Hypothalamus (tissue), 51 donors: Measurements from ENCODE around the gene ARHGAP8.
"Not testable (repeated sequence)": the region's sequence is repeated elsewhere in the genome, so short reads cannot be mapped to it uniquely, and the experiment has no call there.

Experiments
- DNase-seq, 51 donors: peaks; one replicate each; lab custom pipeline; 2025; lab: John Stamatoyannopoulos, UW

The ARHGAP8 gene

GRCh38 chr22:44847380-44847779 is 95.0 kb downstream of the ARHGAP8 start:
- peak in 7 of 51 donors; percentile 8 to 23 (median 12) for DNase-seq

DNA sequence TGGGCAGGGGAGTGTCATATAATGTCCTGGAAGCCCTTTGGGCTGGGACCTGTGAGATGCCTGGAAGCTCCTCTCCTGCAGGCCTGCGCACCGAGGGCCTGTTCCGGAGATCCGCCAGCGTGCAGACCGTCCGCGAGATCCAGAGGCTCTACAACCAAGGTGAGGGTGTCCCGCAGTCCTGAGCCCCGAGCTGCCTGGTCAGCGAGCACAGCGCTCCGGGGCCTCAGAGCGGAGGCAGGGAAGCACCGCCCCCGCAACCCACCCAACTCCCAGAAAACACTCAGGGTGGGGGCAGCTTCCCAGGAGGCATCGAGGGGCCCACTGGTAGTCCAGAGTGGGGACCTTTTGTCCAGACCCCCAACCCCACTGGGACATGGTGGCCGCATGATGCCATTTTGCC is 95.5 kb downstream of the ARHGAP8 start:
- no peak for DNase-seq

DNA sequence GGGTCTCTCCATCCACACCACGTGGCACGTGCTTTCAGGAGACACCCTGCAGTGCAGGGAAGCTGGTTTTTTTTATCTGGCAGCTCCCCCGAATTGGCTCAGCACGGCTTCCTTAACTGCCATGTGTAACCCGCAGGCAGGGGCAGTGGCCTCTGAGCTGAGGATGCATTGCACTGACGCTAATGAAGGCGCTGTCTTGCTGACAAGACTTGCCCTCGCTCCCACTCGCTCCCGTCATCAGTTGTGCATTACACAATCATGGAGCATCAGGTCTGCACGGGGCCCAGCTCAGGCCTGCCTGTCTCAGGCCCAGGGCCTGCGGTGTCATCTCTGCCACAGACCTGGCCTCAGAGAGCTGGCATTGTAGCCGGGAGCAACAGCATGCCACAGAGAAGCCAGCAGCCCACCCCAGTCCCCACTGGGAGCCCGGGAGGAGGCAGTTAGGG is 95.9 kb downstream of the ARHGAP8 start:
- no peak for DNase-seq

DNA sequence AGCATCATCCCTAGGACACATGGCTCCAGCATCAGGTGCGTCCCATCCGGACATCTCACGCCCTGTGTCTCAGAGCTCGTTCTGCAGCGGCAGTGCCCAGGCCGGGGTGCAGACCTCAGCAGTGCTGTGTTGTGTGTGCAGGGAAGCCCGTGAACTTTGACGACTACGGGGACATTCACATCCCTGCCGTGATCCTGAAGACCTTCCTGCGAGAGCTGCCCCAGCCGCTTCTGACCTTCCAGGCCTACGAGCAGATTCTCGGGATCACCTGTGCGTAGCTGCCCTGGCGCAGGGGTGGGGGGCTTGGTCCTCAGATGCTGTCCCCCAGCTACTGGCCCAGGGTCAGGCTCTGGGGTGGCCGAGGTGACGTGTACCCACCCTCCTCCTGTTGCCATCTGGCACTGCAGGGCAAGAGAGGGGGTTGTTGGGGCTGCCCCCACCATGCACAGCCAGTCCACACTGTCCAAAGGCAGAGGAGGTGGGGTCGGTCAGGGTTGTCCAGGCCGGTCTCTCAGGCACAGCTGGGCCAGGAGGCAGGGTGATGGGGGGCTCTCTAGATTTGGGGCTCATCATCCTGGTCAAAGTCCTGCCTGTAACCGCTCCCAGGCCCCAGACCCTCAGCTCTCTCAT is 96.5 kb downstream of the ARHGAP8 start:
- DNase-seq, result no peak

DNA sequence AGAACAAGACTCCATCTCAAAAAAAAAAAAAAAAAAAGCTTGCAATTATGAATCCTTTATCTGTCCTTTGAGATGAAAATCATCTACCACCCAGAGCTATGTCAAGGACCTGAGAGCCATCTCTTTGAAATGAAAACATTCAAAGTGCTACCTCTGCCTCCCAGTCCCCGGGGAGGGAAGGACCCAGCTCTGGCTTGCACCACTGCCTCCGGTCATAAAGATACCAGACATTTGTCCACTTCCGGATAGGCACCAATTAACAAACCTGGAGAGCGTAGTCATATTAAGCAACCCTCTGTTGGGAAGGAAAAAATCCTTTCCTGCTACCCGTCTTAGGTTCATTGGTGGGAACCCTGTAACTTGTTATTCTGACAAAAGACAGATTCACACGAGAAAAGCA is 98.6 kb downstream of the ARHGAP8 start:
- DNase-seq, result no peak

DNA sequence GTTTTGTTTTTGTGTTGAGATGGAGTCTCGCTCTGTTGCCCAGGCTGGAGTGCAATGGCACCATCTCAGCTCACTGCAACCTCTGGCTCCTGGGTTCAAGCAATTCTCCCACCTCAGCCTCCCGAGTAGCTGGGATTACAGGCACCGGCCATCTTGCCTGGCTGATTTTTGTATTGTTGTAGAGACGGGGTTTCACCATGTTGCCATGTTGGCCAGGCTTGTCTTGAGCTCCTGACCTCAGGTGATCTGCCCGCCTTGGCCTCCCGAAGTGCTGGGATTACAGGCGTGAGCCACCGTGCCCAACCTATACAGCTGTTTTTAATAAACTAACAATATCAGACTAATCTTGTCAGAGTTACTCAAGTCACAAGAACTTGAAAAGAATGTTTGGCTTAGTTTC is 102.3 kb downstream of the ARHGAP8 start:
- DNase-seq, result not testable (repeated sequence)

- no peak for DNase-seq
Observed at GRCh38 chr22:44855855-44856254, 103.5 kb downstream of the ARHGAP8 start.

- DNase-seq, result not testable (repeated sequence)
Observed at GRCh38 chr22:44858819-44859218, 106.4 kb downstream of the ARHGAP8 start.

DNA sequence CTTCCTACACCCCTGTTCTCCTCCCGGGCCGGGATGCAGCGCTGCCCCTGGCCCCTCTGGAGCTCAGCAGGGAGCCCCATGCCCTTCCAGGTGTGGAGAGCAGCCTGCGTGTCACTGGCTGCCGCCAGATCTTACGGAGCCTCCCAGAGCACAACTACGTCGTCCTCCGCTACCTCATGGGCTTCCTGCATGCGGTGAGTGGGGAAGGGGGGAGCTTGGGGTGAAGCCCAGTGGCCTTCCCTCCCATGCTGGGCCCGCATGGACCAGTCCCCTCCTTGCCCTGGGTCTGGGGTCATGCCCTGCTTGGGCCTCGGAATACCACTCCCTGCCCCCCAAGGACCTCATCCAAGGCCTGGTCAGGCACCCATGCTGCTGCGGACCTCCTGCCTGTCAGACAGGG is 107.3 kb downstream of the ARHGAP8 start:
- no peak for DNase-seq

DNA sequence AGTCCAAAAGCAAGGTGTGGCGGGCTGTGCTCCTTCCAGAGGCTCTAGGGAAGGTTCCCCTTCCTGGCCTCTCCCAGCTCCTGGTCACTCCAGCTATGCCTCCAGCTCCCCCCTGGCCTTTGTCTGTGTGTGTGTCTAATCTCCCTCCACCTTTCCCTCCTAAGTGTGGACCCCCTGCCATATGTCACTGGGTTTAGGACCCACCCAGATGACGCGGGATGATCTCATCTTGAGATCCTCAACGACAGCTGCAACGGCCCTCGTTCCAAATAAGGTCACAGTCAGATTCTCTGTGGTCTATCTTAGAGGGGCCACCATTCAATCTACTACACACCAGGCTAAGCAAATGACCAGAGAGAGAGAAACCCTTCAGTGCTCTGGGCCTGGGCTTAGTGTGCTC is 107.9 kb downstream of the ARHGAP8 start:
- no peak for DNase-seq

GRCh38 chr22:44861245-44861644 is 108.9 kb downstream of the ARHGAP8 start:
- DNase-seq, result no peak

- no peak for DNase-seq
Observed at GRCh38 chr22:44862281-44862680, 109.9 kb downstream of the ARHGAP8 start.

- DNase-seq, result no peak
Observed at GRCh38 chr22:44862981-44863860, 110.8 kb downstream of the ARHGAP8 start.

DNA sequence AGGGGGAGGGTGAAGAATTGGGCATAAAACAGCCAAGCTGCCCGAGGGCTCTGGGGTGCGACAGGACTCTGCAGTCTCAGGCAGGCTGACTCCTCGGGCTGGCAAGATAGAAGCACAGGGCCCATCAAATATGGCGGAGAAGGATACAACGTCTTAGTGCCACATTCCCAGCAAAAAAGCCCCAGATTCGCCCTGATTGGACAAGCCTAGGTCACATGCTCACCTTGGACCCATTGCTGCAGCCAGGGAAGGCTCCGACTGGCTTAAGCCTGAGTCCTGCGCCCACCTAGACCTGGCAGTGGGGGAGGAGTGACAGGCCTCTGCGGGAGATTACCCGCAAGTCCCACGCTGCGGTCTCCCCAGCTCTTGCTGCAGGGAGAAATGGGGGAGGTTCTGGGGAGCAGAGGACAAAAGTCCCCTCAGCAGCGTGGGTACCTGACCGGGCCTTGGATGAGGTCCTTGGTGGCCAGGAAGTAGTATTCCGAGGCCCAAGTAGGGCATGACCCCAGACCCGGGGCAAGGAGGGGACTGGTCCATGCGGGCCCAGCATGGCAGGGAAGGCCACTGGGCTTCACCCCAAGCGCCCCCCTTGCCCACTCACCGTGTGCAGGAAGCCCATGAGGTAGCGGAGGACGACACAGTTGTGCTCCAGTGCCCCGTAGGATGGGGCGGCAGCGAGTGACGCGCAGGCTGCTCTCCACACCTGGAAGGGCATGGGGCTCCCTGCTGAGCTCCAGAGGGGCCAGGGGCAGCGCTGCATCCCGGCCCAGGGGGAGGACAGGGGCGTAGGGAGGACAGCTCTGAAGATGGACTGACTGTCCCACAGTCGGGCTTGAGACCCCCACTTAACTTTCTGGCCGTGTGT is 113.0 kb downstream of the ARHGAP8 start:
- DNase-seq, result no peak

GRCh38 chr22:44869196-44869595 is 116.8 kb downstream of the ARHGAP8 start:
- peak in 1 of 51 donors; percentile 39 for DNase-seq

DNA sequence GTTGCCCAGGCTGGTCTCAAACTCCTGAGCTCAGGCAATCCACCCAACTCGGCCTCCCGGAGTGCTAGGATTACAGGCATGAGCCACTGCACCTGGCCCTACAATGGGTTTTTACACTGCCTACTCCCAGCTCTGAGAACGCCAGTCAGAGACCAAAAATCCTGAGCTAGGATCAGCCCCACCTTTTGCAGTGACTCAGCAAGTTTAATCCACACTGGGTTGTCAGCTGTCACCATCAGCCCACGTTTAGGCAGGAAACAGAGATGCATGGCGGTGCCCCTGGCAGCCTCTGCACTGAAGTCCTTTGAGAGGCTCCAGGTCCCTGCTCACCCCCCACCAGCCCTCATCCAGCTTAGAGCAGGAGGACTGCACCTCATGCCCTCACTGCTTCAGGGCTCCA is 117.6 kb downstream of the ARHGAP8 start:
- DNase-seq, result peak in 8 of 51 donors; percentile 1 to 31 (median 16)

DNA sequence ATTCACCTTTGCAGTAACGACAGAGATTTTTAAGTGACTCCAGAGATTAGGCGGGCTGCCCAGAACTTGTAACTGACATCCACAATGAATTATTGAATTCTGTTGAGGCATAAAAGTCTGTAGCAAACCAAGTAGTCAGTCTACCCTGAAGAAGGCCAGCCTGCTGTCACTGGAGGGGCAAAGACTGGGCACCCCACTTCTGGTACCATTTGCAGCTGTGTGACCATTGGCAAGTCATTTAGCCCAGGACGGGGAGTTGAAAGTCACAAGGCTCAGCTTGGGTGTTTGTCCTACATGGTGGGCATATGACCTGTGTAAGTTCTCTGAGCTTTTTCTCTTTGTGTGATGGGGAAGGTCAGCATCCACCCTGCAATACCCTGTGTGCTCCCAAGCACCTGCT is 119.4 kb downstream of the ARHGAP8 start:
- DNase-seq, result no peak

GRCh38 chr22:44876921-44877320 is 124.5 kb downstream of the ARHGAP8 start:
- no peak for DNase-seq

DNA sequence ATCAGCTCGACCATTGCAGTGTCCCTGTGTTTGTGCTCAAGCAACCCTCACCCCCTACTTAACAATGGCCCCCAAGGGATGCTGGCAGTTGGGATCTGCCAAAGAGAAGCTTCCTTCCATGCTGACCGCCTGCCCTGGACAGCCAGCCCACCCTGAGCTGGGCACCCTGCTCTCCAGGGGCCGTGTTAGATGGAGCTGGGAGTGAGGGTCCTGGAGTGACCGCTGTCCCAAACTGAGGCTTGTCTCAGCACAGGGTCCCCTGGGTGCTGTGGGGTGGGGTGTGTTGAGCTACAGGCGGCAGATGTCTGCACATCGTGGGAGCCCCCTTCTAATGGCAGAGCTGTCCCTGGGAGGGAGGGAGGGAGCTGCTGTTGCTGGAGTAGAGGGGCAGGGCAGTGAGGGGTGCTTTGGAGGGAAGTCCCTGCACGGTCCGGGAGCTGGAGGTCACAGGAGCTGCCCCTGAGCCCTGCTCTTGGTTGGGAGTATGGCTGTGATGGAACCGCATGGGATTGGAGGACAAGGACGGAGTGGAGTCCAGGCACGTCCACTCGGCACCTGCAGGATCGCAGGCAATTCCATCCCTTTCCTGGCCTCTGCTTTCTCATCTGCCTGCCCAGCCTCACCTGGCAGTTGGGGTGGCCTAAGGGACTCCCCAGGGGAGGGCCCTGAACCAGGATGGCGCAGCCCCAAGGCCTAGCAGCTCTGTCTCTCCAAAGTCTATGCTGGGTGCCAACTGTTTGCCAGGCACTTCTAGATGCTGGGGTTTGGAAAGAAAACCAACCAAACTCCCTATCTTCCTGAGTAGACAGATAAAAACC is 126.3 kb downstream of the ARHGAP8 start:
- no peak for DNase-seq

GRCh38 chr22:44879301-44879680 is 126.9 kb downstream of the ARHGAP8 start:
- no peak for DNase-seq
